A673 (cell line): ENCODE data around the gene PRND.

Source experiments
- EZH2 ChIP-seq: fragments of 200-600 bp; sonication (generic); IDR thresholded peaks from 2 replicates; pipeline ENCODE4 v1.6.1; 2017; ENCODE audit warnings: borderline replicate concordance, low read depth, mild to moderate bottlenecking, mixed read lengths, antibody characterized with exemption, low read length; ENCODE audit not compliant: poor library complexity, severe bottlenecking
- TF ChIP-seq, protein P1 (sequence below): fragments of 300-800, 200-600 bp; sonication (generic); conservative IDR thresholded peaks from 2 replicates; pipeline ENCODE4 v1.5.1; 2017; ENCODE audit warnings: low read depth, mild to moderate bottlenecking, antibody characterized with exemption, low read length, moderate library complexity, mixed read lengths

DNA sequence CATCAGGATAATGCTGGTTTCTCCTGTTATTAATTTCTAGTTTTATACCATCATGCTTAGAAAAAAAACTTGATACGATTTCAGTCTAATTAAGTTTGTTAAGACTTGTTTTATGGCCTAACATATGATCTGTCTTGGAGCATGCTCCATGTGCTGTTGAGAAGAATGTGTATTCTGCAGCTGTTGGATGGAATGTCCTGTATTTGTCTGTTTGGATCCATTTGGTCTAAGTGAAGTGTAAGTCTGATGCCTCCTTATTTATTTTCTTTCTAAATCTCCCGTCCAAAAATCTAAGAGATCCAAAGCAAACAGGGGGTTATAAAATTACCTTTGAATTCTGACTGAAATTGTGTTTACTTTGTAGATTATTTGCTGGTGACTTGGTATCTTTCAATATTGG lies 30.0 kb upstream of the PRND start:
- TF ChIP-seq, protein P1, sequence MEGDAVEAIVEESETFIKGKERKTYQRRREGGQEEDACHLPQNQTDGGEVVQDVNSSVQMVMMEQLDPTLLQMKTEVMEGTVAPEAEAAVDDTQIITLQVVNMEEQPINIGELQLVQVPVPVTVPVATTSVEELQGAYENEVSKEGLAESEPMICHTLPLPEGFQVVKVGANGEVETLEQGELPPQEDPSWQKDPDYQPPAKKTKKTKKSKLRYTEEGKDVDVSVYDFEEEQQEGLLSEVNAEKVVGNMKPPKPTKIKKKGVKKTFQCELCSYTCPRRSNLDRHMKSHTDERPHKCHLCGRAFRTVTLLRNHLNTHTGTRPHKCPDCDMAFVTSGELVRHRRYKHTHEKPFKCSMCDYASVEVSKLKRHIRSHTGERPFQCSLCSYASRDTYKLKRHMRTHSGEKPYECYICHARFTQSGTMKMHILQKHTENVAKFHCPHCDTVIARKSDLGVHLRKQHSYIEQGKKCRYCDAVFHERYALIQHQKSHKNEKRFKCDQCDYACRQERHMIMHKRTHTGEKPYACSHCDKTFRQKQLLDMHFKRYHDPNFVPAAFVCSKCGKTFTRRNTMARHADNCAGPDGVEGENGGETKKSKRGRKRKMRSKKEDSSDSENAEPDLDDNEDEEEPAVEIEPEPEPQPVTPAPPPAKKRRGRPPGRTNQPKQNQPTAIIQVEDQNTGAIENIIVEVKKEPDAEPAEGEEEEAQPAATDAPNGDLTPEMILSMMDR: no peak
- no peak for TF ChIP-seq EZH2
